T-helper 1 cell treated with Interleukin-12 subunit alpha and Interleukin-12 subunit beta and Interleukin-4 antibody, amounts not matched to agents 30 μg/mL and 1 μg/mL, for 36 hours (primary cell): Measurements from ENCODE around the gene NELFB.

Source experiments
- H3K27ac Mint-ChIP-seq: one replicate; pipeline ENCODE4 v1.8.0; 2021; ENCODE audit warnings: mild to moderate bottlenecking, mixed read lengths
- H3K27me3 Mint-ChIP-seq: one replicate; pipeline ENCODE4 v1.8.0; 2021; ENCODE audit warnings: low read depth, mixed read lengths
- H3K36me3 Mint-ChIP-seq: one replicate; pipeline ENCODE4 v1.8.0; 2021; ENCODE audit warnings: low read depth, mixed read lengths
- H3K4me1 Mint-ChIP-seq: one replicate; pipeline ENCODE4 v1.8.0; 2021; ENCODE audit warnings: low read depth, mixed read lengths
- H3K4me3 Mint-ChIP-seq: one replicate; pipeline ENCODE4 v1.8.0; 2021; ENCODE audit warnings: mild to moderate bottlenecking, moderate library complexity, mixed read lengths
- H3K9me3 Mint-ChIP-seq: one replicate; pipeline ENCODE4 v1.8.0; 2021; ENCODE audit warnings: mixed read lengths

NELFB gene

DNA sequence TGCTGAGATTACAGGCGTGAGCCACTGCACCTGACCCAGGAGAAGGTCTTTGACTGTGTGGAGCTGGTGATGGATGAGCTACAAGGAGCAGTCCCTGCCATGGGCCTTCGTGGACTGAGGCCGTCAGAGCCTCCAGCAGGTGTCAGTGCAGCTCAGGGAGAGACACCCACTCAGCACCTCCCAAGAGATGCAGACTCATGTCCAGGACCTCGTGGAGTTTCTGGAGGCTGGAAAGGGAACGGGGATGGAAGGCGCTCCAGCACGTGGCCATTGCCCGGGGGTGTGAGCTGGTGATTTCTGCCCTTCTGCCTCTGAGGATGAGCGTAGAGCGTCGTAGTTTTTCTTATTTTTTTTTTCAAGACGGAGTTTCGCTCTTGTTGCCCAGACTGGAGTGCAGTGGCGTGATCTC, 31.9 kb downstream of the NELFB start:
- Mint-ChIP-seq H3K27ac (no peak overlapping the region), H3K36me3 (peaks cover 5% of the 10 kb centered on the region), H3K27me3 (no peaks in the 10 kb centered on the region), H3K4me3 (no peak overlapping the region), H3K9me3 (no peaks in the 10 kb centered on the region), H3K4me1 (peaks cover 4% of the 10 kb centered on the region)

DNA sequence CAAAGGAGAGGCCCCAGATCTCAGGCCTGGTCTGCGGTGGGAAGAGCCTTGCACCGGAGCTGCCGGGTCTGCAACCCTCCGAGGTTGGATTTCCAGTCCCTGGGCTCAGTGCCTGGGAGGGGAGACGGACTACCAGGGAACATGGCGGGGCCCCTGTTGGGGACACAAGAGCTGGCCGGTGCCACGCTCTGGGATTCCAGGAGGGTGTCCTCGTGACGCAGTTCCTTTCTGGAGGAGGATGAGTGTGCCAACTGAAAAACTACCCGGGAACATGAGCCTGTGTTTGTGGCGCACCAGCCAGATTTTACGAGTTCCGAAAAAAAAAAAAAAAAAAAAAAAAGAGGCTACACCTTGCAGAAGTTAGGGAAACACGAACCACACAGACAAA, 38.0 kb downstream of the NELFB start:
- Mint-ChIP-seq H3K27me3 (peaks cover 36% of the 10 kb centered on the region), H3K36me3 (peaks cover 1% of the 10 kb centered on the region), H3K4me3 (no peak overlapping the region), H3K9me3 (no peaks in the 10 kb centered on the region), H3K27ac (no peak overlapping the region), H3K4me1 (peaks cover 6% of the 10 kb centered on the region)

DNA sequence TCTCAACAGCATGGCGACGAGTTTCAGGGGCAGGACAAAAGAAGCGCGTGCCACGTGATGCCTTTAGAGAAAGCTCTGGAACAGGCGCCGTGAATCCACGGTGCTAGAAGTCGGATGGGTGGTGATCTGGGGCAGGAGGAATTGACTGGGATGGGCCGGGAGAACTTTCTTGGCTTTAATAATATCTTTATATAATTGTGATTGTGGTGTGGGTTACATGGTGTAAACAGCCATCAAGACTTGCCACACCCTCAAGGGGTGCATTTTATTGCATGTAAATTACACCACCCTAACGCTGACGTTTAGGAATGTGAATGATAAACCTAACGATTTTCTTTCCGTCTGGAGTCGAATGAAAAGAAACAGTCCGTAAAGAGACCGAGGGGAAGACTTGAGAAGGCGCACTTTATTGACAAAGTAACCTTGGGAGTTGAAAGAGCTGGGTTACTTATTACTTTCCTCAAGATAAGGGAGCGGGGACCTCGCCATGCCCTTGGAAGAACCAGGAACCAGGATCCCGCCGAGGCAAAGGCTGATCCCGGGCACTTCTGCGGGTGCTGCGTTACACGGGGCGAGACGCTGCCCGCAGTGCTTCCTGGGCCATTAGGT, 38.5 kb downstream of the NELFB start:
- Mint-ChIP-seq H3K27ac (no peak overlapping the region), H3K9me3 (no peaks in the 10 kb centered on the region), H3K4me1 (peaks cover 6% of the 10 kb centered on the region), H3K4me3 (no peak overlapping the region), H3K36me3 (peaks cover 1% of the 10 kb centered on the region), H3K27me3 (peaks cover 41% of the 10 kb centered on the region)

- Mint-ChIP-seq H3K4me1 (peaks cover 6% of the 10 kb centered on the region), H3K9me3 (no peaks in the 10 kb centered on the region), H3K27me3 (peaks cover 43% of the 10 kb centered on the region), H3K27ac (no peak overlapping the region), H3K4me3 (peak overlapping the region; percentile 21), H3K36me3 (peaks cover 1% of the 10 kb centered on the region)
These were observed 39.1 kb downstream of the NELFB start for GRCh38 chr9:137294091-137294680.

GRCh38 chr9:137294681-137295237, 39.6 kb downstream of the NELFB start:
- Mint-ChIP-seq H3K27ac (no peak overlapping the region), H3K4me3 (peak overlapping the region; percentile 21), H3K27me3 (peaks cover 47% of the 10 kb centered on the region), H3K9me3 (no peaks in the 10 kb centered on the region), H3K36me3 (peaks cover 1% of the 10 kb centered on the region), H3K4me1 (peaks cover 6% of the 10 kb centered on the region)

DNA sequence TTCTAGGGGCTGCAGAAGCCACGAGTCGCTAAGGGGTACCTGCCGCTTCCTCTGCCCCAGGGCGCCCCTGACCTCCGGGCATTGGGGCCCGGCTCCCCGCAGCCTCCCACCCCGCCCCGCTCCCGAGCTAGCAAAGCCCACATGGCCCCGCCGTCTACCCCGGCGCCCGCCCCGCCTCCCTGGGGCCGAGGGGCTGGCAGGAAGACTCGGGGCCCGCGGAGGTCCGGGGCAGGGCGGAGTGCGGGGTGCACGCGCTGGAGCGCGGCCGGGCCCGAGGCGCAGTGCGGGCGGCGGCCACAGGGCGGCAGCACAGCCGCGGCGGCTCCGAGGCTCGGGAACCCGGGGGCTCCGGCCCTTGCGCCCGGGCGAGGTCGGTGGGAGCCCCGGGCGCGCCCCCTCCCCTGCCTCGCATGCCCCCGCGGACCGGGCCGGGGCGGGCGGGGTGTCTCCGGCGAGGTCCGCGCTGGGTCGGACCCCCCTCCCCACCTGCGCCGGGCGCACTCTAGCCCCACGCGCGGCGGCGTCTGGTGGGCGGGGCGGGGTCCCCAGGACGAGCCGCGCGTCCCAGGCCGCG, 40.2 kb downstream of the NELFB start:
- H3K4me3 Mint-ChIP-seq: no peak overlapping the region
- H3K27me3 Mint-ChIP-seq: peaks cover 51% of the 10 kb centered on the region
- H3K9me3 Mint-ChIP-seq: no peaks in the 10 kb centered on the region
- H3K27ac Mint-ChIP-seq: no peak overlapping the region
- H3K4me1 Mint-ChIP-seq: peaks cover 6% of the 10 kb centered on the region
- H3K36me3 Mint-ChIP-seq: peaks cover 1% of the 10 kb centered on the region

- Mint-ChIP-seq H3K36me3 (peaks cover 1% of the 10 kb centered on the region), H3K4me1 (peaks cover 9% of the 10 kb centered on the region), H3K27ac (no peak overlapping the region), H3K27me3 (peaks cover 56% of the 10 kb centered on the region), H3K9me3 (no peaks in the 10 kb centered on the region), H3K4me3 (peak overlapping the region; percentile 75)
These were observed 40.9 kb downstream of the NELFB start for GRCh38 chr9:137295849-137296669.

- Mint-ChIP-seq H3K4me1 (peaks cover 9% of the 10 kb centered on the region), H3K9me3 (no peaks in the 10 kb centered on the region), H3K4me3 (peak overlapping the region; percentile 75), H3K27ac (peak overlapping the region; percentile 67), H3K27me3 (peaks cover 56% of the 10 kb centered on the region), H3K36me3 (peaks cover 1% of the 10 kb centered on the region)
These were observed 41.8 kb downstream of the NELFB start for GRCh38 chr9:137296670-137297664.

DNA sequence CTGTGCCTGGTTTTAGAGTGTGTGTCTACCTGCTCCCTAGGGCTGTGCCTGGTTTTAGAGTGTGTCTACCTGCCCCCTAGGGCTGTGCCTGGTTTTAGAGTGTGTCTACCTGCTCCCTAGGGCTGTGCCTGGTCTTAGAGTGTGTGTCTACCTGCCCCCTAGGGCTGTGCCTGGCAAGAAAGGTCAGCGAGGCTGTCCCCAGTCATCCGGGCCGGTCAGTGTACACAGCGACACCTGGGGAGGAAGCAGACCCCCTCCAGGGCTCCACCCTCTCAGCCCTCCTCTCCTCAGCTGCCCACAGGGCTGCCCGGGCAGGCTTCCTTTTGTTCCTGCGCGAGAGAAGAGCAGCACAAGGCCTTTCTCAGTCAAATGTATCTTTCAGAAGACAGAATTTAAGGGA, 42.8 kb downstream of the NELFB start:
- Mint-ChIP-seq H3K9me3 (no peaks in the 10 kb centered on the region), H3K36me3 (peaks cover 1% of the 10 kb centered on the region), H3K27me3 (peaks cover 54% of the 10 kb centered on the region), H3K4me3 (no peak overlapping the region), H3K4me1 (peaks cover 9% of the 10 kb centered on the region), H3K27ac (no peak overlapping the region)

GRCh38 chr9:137298401-137299202, 43.5 kb downstream of the NELFB start:
- H3K36me3 Mint-ChIP-seq: peaks cover 1% of the 10 kb centered on the region
- peaks cover 9% of the 10 kb centered on the region for H3K4me1 Mint-ChIP-seq
- peaks cover 48% of the 10 kb centered on the region for H3K27me3 Mint-ChIP-seq

DNA sequence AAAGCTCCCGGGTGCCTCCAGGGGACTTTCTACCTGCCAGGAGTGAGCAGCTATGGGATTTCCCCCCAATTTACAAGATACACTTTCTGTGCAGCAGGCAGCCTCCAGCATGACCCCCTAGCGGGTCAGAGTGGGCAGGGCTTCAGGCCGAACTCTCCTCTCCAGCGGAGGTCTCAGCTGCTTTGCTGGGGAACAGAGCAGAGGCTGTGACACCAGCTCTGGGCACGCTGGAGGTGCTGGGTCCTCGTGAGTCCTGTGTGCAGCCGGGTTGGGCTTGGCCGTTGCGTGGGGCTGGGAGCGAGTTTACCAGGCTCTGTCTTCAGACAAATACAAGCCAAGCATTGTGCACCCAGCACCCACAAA, 44.1 kb downstream of the NELFB start:
- H3K36me3 Mint-ChIP-seq: peaks cover 1% of the 10 kb centered on the region
- no peak overlapping the region for H3K4me3 Mint-ChIP-seq
- H3K4me1 Mint-ChIP-seq: peaks cover 9% of the 10 kb centered on the region
- no peaks in the 10 kb centered on the region for H3K9me3 Mint-ChIP-seq
- H3K27ac Mint-ChIP-seq: no peak overlapping the region
- H3K27me3 Mint-ChIP-seq: peaks cover 42% of the 10 kb centered on the region

More at GRCh38 chr9:137298401-137299202, 43.5 kb downstream of the NELFB start:
- H3K27ac Mint-ChIP-seq: no peak overlapping the region
- no peaks in the 10 kb centered on the region for H3K9me3 Mint-ChIP-seq
- H3K4me3 Mint-ChIP-seq: no peak overlapping the region

GRCh38 chr9:137299938-137300337, 44.8 kb downstream of the NELFB start:
- Mint-ChIP-seq H3K27ac (no peak overlapping the region), H3K36me3 (no peaks in the 10 kb centered on the region), H3K4me3 (peak overlapping the region; percentile 25), H3K27me3 (peaks cover 38% of the 10 kb centered on the region), H3K4me1 (peaks cover 5% of the 10 kb centered on the region), H3K9me3 (no peaks in the 10 kb centered on the region)

GRCh38 chr9:137300567-137301080, 45.5 kb downstream of the NELFB start:
- Mint-ChIP-seq H3K4me3 (peak overlapping the region; percentile 81), H3K27me3 (peaks cover 38% of the 10 kb centered on the region)

More at GRCh38 chr9:137300567-137301080, 45.5 kb downstream of the NELFB start:
- peak overlapping the region; percentile 59 for H3K27ac Mint-ChIP-seq
- no peaks in the 10 kb centered on the region for H3K36me3 Mint-ChIP-seq
- H3K4me1 Mint-ChIP-seq: peaks cover 8% of the 10 kb centered on the region
- no peaks in the 10 kb centered on the region for H3K9me3 Mint-ChIP-seq
